Panc1 (cell line): Measurements from ENCODE around the gene CFAP100. TPM values are rescaled to one million over a fixed set of nuclear protein-coding genes. Genes with fewer than 3 reads are reported as not detected.

ENCODE experiments used
- ATAC-seq: fragments of 200-7000 bp; cut with Tn5 transposase; 2 replicates; pipeline ENCODE4 v1.9.1; 2020; ENCODE audit warnings: mild to moderate bottlenecking, moderate library complexity
- BruUV-seq: library from RNA; stranded (reverse); fragments of 400-500 nt; replicated peaks from 2 replicates; lab custom pipeline; 2021; lab: Mats Ljungman, UMichigan
- CTCF ChIA-PET: fragments of 300-600 bp; sonication (Branson Sonifier 250); formaldehyde crosslinking; loops from one replicate; lab custom pipeline; 2022; ENCODE audit warnings: antibody characterized with exemption; lab: Charles Lee
- POLR2A ChIA-PET: fragments of 300-600 bp; sonication (Branson Sonifier 250); formaldehyde crosslinking; loops from one replicate; lab custom pipeline; 2022; ENCODE audit warnings: antibody characterized with exemption; lab: Charles Lee
- DNase-seq: peaks from one replicate; pipeline ENCODE4 v3.0.0-alpha.2; 2010; ENCODE audit warnings: low read depth, low spot score
- H3K27ac ChIP-seq: 2 replicates; pipeline ENCODE4 v1.5.1; 2011; ENCODE audit warnings: mild to moderate bottlenecking, low read length, inconsistent platforms
- H3K27me3 ChIP-seq: fragments of 200-500 bp; sonication (Bioruptor generic); 2 replicates; pipeline ENCODE4 v1.6.0; 2014; ENCODE audit warnings: low read length, inconsistent platforms; ENCODE audit not compliant: control insufficient read depth, insufficient read depth
- H3K36me3 ChIP-seq: fragments of 200-500 bp; sonication (Bioruptor generic); 2 replicates; pipeline ENCODE4 v1.5.1; 2014; ENCODE audit warnings: inconsistent platforms, mild to moderate bottlenecking, low read length, moderate library complexity; ENCODE audit not compliant: control insufficient read depth, insufficient read depth
- H3K4me1 ChIP-seq: 2 replicates; pipeline ENCODE4 v1.5.1; 2011; ENCODE audit warnings: inconsistent platforms, mild to moderate bottlenecking, low read length, moderate library complexity; ENCODE audit not compliant: control insufficient read depth, insufficient read depth
- H3K4me3 ChIP-seq, 2 experiments: 2 replicates each; pipeline ENCODE4 v1.5.1; 2011 to 2012; ENCODE audit warnings: low read depth in 2 of 2, low read length in 2 of 2, mild to moderate bottlenecking in 2 of 2, inconsistent platforms in 1 of 2, moderate library complexity in 1 of 2
- H3K9me3 ChIP-seq: fragments of 200-500 bp; sonication (Bioruptor generic); 2 replicates; pipeline ENCODE4 v1.5.1; 2014; ENCODE audit warnings: low read depth, mild to moderate bottlenecking, inconsistent platforms, low read length, moderate library complexity; ENCODE audit not compliant: control insufficient read depth, insufficient read depth
- CTCF ChIP-seq: fragments of 450-650 bp; IDR thresholded peaks from 2 replicates; pipeline ENCODE4 v1.5.1; 2017; ENCODE audit warnings: mild to moderate bottlenecking
- POLR2AphosphoS5 ChIP-seq: IDR thresholded peaks from 2 replicates; pipeline ENCODE4 v1.6.1; 2012; ENCODE audit warnings: mild to moderate bottlenecking, low read depth, low read length, moderate library complexity
- SIN3A ChIP-seq: IDR thresholded peaks from 2 replicates; pipeline ENCODE4 v1.6.1; 2012; ENCODE audit warnings: low read depth, mild to moderate bottlenecking, low read length, moderate library complexity, borderline replicate concordance; ENCODE audit not compliant: insufficient read depth
- TCF7L2 ChIP-seq: IDR thresholded peaks from 2 replicates; pipeline ENCODE4 v1.6.1; 2011; ENCODE audit warnings: mild to moderate bottlenecking, low read depth, low read length, inconsistent platforms
- in situ Hi-C: cut with HindIII; loops from 2 replicates; pipeline ENCODE4 v1.10.0; 2016; ENCODE audit warnings: low sequenced_read_pairs, low pct_unique_long_range_greater_than_20kb
- intact Hi-C: fragments of 100-400 bp; cut with micrococcal nuclease; formaldehyde crosslinking; loops from one replicate; pipeline ENCODE4 v1.10.0; 2022; ENCODE audit not compliant: unreplicated experiment
- total RNA-seq: library from RNA; stranded (reverse); gene quantifications from one replicate; pipeline ENCODE4 v1.2.1, GENCODE V29; 2021; ENCODE audit not compliant: unreplicated experiment
- TF ChIP-seq, protein P1 (sequence below), 2 experiments: IDR thresholded peaks; 2 replicates each; pipeline ENCODE4 v1.6.1; 2011 to 2012; ENCODE audit warnings: low read depth in 2 of 2, control low read depth in 1 of 2, low read length in 1 of 2, mild to moderate bottlenecking in 1 of 2, moderate library complexity in 1 of 2; ENCODE audit not compliant: insufficient read depth in 1 of 2

CFAP100 gene
- total RNA-seq, 1 experiment from 2014 or later = not detected

GRCh38 chr3:126391631-126392030, 3.1 kb upstream of the CFAP100 start:
- in situ Hi-C loops = no loop called here
- Histone ChIP-seq H3K9me3 (no peaks in the 10 kb centered on the region), H3K27me3 (peaks cover 8% of the 10 kb centered on the region), H3K36me3 (no peaks in the 10 kb centered on the region), H3K4me3 (no peak overlapping the region), H3K27ac (no peak overlapping the region), H3K4me1 (no peaks in the 10 kb centered on the region)
- CTCF ChIA-PET = interaction anchor here (0.7 to 1.4 kb wide), 2 partner anchors 257 to 259 kb away, joined by 3 read pairs; no protein-coding TSS in a partner anchor
- intact Hi-C loops = no loop called here
- BruUV-seq = no TSS peak
- TF ChIP-seq POLR2AphosphoS5 (no peak), SIN3A (no peak), TCF7L2 (no peak), CTCF (no peak)
- TF ChIP-seq, protein P1, sequence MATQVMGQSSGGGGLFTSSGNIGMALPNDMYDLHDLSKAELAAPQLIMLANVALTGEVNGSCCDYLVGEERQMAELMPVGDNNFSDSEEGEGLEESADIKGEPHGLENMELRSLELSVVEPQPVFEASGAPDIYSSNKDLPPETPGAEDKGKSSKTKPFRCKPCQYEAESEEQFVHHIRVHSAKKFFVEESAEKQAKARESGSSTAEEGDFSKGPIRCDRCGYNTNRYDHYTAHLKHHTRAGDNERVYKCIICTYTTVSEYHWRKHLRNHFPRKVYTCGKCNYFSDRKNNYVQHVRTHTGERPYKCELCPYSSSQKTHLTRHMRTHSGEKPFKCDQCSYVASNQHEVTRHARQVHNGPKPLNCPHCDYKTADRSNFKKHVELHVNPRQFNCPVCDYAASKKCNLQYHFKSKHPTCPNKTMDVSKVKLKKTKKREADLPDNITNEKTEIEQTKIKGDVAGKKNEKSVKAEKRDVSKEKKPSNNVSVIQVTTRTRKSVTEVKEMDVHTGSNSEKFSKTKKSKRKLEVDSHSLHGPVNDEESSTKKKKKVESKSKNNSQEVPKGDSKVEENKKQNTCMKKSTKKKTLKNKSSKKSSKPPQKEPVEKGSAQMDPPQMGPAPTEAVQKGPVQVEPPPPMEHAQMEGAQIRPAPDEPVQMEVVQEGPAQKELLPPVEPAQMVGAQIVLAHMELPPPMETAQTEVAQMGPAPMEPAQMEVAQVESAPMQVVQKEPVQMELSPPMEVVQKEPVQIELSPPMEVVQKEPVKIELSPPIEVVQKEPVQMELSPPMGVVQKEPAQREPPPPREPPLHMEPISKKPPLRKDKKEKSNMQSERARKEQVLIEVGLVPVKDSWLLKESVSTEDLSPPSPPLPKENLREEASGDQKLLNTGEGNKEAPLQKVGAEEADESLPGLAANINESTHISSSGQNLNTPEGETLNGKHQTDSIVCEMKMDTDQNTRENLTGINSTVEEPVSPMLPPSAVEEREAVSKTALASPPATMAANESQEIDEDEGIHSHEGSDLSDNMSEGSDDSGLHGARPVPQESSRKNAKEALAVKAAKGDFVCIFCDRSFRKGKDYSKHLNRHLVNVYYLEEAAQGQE (IDR thresholded peaks at IDR 0.05; ENCODE audit: insufficient read depth in 1 of 2, low read depth in 2 of 2, low read length in 1 of 2) = no peak
- ATAC-seq = no peak
- DNase-seq = no peak
- POLR2A ChIA-PET = no interaction called here

GRCh38 chr3:126392246-126392645, 2.5 kb upstream of the CFAP100 start:
- TF ChIP-seq POLR2AphosphoS5 (no peak), SIN3A (no peak), TCF7L2 (no peak), CTCF (no peak)
- BruUV-seq = no TSS peak
- Histone ChIP-seq H3K4me1 (no peaks in the 10 kb centered on the region), H3K27ac (no peak overlapping the region), H3K27me3 (peaks cover 8% of the 10 kb centered on the region), H3K4me3 (no peak overlapping the region), H3K9me3 (no peaks in the 10 kb centered on the region), H3K36me3 (no peaks in the 10 kb centered on the region)
- in situ Hi-C loops (no loop called here), intact Hi-C loops (no loop called here)
- CTCF ChIA-PET = interaction anchor here (0.7 to 1.4 kb wide), 2 partner anchors 258 to 259 kb away, joined by 3 read pairs; no protein-coding TSS in a partner anchor
- ATAC-seq = no peak
- no peak for DNase-seq
- POLR2A ChIA-PET = no interaction called here
